ENCODE measurements around the gene DNAAF5. TPM values are rescaled to one million over a fixed set of nuclear protein-coding genes. Genes with fewer than 3 reads are reported as not detected.
A peak's percentile ranks its signal among the peaks of the same experiment; 100 is the strongest.

DNAAF5 gene
- total and polyA plus RNA-seq, 2 of the 13 experiments (the other 11 are each of a cell fraction or from before 2014, with no cell fraction given) = 11.9 to 21.5 TPM

DNA sequence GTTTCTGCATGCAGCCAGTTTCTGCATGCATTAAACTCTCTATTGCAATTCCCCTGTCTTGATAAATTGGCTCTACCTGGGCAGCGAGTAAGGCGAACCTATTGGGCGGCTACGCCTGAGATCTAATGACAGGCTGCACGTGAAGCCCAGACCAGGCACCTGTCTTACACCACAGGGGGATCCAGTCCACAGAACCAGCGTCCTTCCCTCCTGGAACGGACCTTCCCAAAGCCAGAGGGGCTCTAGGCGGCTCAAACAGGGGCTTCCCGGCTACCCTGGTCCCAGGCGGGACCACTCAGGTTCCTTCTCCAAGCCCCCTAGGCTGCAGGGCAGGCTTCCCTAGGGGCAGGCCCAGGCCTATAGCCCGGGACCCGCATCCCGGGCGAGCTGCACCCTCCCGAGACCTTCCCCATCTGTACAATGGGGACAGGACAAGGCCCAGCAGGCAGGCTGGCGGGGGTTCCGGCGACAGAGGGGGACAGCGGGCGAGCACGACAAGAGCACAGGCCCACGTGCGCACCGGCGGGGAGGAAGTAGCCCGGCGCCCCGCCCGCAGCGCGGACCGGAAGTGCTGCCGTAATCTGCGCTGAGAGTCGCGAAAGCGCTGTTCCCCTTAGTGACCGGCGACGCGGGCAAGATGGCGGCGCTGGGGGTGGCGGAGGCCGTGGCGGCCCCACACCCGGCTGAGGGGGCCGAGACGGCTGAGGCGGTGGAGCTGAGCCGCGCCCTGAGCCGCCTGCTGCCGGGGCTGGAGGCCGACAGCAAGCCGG lies at the start of gene DNAAF5 (continued):
- TF ChIP-seq RFX5 (IDR thresholded peaks at IDR 0.05; ENCODE audit: low read depth, low read length) (peak; percentile 58; the same call in 1 of the 2 replicates), ZNF720 (CRISPR knock-in tag; IDR thresholded peaks at IDR 0.05) (no peak), SOX5 (CRISPR knock-in tag; IDR thresholded peaks at IDR 0.05; ENCODE audit: borderline replicate concordance) (peak; percentile 26; the same call in 1 of the 2 replicates), EP300 (IDR thresholded peaks at IDR 0.05; ENCODE audit: low read depth in 2 of 2, low read length in 2 of 2) (no peak), EP300 (CRISPR knock-in tag; IDR thresholded peaks at IDR 0.05; ENCODE audit: borderline replicate concordance) (no peak), ZBTB8A (CRISPR knock-in tag; IDR thresholded peaks at IDR 0.05; ENCODE audit: borderline replicate concordance, low read depth) (no peak), ELF3 (CRISPR knock-in tag; IDR thresholded peaks at IDR 0.05) (peak; percentile 86), ZSCAN25 (CRISPR knock-in tag; IDR thresholded peaks at IDR 0.05) (peak; percentile 78), FLYWCH1 (CRISPR knock-in tag; IDR thresholded peaks at IDR 0.05) (no peak), MIER3 (CRISPR knock-in tag; IDR thresholded peaks at IDR 0.05; ENCODE audit: borderline replicate concordance) (peak; percentile 63; the same call in 1 of the 2 replicates), RFXANK (CRISPR knock-in tag; IDR thresholded peaks at IDR 0.05) (no peak)
- TF ChIP-seq, protein P1, sequence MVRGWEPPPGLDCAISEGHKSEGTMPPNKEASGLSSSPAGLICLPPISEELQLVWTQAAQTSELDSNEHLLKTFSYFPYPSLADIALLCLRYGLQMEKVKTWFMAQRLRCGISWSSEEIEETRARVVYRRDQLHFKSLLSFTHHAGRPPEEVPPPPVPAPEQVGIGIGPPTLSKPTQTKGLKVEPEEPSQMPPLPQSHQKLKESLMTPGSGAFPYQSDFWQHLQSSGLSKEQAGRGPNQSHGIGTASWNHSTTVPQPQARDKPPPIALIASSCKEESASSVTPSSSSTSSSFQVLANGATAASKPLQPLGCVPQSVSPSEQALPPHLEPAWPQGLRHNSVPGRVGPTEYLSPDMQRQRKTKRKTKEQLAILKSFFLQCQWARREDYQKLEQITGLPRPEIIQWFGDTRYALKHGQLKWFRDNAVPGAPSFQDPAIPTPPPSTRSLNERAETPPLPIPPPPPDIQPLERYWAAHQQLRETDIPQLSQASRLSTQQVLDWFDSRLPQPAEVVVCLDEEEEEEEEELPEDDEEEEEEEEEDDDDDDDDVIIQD (CRISPR knock-in tag; IDR thresholded peaks at IDR 0.05; ENCODE audit: low read depth) = no peak
- TF ChIP-seq, protein P2, sequence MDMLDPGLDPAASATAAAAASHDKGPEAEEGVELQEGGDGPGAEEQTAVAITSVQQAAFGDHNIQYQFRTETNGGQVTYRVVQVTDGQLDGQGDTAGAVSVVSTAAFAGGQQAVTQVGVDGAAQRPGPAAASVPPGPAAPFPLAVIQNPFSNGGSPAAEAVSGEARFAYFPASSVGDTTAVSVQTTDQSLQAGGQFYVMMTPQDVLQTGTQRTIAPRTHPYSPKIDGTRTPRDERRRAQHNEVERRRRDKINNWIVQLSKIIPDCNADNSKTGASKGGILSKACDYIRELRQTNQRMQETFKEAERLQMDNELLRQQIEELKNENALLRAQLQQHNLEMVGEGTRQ (IDR thresholded peaks at IDR 0.05; ENCODE audit: low read depth, low read length) = peak; percentile 63
- TF ChIP-seq, protein P2 (CRISPR knock-in tag; IDR thresholded peaks at IDR 0.05; ENCODE audit: borderline replicate concordance) = peak; percentile 70; the same call in 1 of the 2 replicates
- TF ChIP-seq, protein P3, sequence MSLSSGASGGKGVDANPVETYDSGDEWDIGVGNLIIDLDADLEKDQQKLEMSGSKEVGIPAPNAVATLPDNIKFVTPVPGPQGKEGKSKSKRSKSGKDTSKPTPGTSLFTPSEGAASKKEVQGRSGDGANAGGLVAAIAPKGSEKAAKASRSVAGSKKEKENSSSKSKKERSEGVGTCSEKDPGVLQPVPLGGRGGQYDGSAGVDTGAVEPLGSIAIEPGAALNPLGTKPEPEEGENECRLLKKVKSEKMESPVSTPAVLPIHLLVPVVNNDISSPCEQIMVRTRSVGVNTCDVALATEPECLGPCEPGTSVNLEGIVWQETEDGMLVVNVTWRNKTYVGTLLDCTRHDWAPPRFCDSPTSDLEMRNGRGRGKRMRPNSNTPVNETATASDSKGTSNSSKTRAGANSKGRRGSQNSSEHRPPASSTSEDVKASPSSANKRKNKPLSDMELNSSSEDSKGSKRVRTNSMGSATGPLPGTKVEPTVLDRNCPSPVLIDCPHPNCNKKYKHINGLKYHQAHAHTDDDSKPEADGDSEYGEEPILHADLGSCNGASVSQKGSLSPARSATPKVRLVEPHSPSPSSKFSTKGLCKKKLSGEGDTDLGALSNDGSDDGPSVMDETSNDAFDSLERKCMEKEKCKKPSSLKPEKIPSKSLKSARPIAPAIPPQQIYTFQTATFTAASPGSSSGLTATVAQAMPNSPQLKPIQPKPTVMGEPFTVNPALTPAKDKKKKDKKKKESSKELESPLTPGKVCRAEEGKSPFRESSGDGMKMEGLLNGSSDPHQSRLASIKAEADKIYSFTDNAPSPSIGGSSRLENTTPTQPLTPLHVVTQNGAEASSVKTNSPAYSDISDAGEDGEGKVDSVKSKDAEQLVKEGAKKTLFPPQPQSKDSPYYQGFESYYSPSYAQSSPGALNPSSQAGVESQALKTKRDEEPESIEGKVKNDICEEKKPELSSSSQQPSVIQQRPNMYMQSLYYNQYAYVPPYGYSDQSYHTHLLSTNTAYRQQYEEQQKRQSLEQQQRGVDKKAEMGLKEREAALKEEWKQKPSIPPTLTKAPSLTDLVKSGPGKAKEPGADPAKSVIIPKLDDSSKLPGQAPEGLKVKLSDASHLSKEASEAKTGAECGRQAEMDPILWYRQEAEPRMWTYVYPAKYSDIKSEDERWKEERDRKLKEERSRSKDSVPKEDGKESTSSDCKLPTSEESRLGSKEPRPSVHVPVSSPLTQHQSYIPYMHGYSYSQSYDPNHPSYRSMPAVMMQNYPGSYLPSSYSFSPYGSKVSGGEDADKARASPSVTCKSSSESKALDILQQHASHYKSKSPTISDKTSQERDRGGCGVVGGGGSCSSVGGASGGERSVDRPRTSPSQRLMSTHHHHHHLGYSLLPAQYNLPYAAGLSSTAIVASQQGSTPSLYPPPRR (CRISPR knock-in tag; IDR thresholded peaks at IDR 0.05; ENCODE audit: borderline replicate concordance) = peak; percentile 70
- TF ChIP-seq, protein P4, sequence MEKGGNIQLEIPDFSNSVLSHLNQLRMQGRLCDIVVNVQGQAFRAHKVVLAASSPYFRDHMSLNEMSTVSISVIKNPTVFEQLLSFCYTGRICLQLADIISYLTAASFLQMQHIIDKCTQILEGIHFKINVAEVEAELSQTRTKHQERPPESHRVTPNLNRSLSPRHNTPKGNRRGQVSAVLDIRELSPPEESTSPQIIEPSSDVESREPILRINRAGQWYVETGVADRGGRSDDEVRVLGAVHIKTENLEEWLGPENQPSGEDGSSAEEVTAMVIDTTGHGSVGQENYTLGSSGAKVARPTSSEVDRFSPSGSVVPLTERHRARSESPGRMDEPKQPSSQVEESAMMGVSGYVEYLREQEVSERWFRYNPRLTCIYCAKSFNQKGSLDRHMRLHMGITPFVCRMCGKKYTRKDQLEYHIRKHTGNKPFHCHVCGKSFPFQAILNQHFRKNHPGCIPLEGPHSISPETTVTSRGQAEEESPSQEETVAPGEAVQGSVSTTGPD (CRISPR knock-in tag; IDR thresholded peaks at IDR 0.05) = no peak
- TF ChIP-seq, protein P5, sequence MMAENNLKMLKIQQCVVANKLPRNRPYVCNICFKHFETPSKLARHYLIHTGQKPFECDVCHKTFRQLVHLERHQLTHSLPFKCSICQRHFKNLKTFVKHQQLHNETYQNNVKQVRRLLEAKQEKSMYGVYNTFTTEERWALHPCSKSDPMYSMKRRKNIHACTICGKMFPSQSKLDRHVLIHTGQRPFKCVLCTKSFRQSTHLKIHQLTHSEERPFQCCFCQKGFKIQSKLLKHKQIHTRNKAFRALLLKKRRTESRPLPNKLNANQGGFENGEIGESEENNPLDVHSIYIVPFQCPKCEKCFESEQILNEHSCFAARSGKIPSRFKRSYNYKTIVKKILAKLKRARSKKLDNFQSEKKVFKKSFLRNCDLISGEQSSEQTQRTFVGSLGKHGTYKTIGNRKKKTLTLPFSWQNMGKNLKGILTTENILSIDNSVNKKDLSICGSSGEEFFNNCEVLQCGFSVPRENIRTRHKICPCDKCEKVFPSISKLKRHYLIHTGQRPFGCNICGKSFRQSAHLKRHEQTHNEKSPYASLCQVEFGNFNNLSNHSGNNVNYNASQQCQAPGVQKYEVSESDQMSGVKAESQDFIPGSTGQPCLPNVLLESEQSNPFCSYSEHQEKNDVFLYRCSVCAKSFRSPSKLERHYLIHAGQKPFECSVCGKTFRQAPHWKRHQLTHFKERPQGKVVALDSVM (CRISPR knock-in tag; IDR thresholded peaks at IDR 0.05) = no peak; the same call in 1 of the 2 replicates

Data from HepG2 (cell line).